Measurements from ENCODE around the gene FHOD3. TPM values are rescaled to one million over a fixed set of nuclear protein-coding genes. Genes with fewer than 3 reads are reported as not detected.

The FHOD3 gene
- total RNA-seq, 1 experiment from 2014 or later, result 22.7 TPM

GRCh38 chr18:36455931-36456330, 158.4 kb downstream of the FHOD3 start:
- intact Hi-C loops (cut with micrococcal nuclease; ENCODE audit: unreplicated experiment), result no loop called here
- POLR2A ChIA-PET, result interaction anchor here (0.5 to 0.6 kb wide), 2 partner anchors 19 to 38 kb away, joined by 3 read pairs; no protein-coding TSS in a partner anchor
- BruUV-seq (replicated peaks), result no TSS peak

GRCh38 chr18:36456622-36457021, 159.1 kb downstream of the FHOD3 start:
- Histone ChIP-seq H3K4me1 (ENCODE audit: control insufficient read depth, insufficient read depth, low read length) (peaks cover 13% of the 10 kb centered on the region), H3K36me3 (ENCODE audit: control insufficient read depth, insufficient read depth, low read length) (no peaks in the 10 kb centered on the region), H3K27me3 (ENCODE audit: control insufficient read depth, insufficient read depth, low read length) (no peaks in the 10 kb centered on the region), H3K4me3 (ENCODE audit: low read depth in 2 of 2, low read length in 2 of 2) (no peak overlapping the region), H3K9me3 (ENCODE audit: control insufficient read depth, insufficient read depth, low read depth, low read length) (no peaks in the 10 kb centered on the region), H3K27ac (ENCODE audit: low read length) (no peak overlapping the region)
- ATAC-seq (no peak), DNase-seq (ENCODE audit: low read depth, low spot score) (no peak)
- TF ChIP-seq CTCF (IDR thresholded peaks at IDR 0.05), result no peak
- no peak for TF ChIP-seq TCF7L2 (IDR thresholded peaks at IDR 0.05; ENCODE audit: low read depth, low read length)
- no peak for TF ChIP-seq POLR2AphosphoS5 (IDR thresholded peaks at IDR 0.05; ENCODE audit: low read depth, low read length)
- TF ChIP-seq REST (IDR thresholded peaks at IDR 0.05; ENCODE audit: insufficient read depth in 1 of 2, low read depth in 2 of 2, low read length in 1 of 2), result no peak
- no peak for TF ChIP-seq SIN3A (IDR thresholded peaks at IDR 0.05; ENCODE audit: borderline replicate concordance, insufficient read depth, low read depth, low read length)
- no TSS peak for BruUV-seq (replicated peaks)
- in situ Hi-C loops (cut with HindIII; ENCODE audit: low pct_unique_long_range_greater_than_20kb, low sequenced_read_pairs), result no loop called here
- intact Hi-C loops (cut with micrococcal nuclease; ENCODE audit: unreplicated experiment), result no loop called here
- POLR2A ChIA-PET, result no interaction called here
- CTCF ChIA-PET, result no interaction called here

More at GRCh38 chr18:36455931-36456330, 158.4 kb downstream of the FHOD3 start:
- TF ChIP-seq POLR2AphosphoS5 (IDR thresholded peaks at IDR 0.05; ENCODE audit: low read depth, low read length) (no peak), CTCF (IDR thresholded peaks at IDR 0.05) (0 out of 2 replicates have a peak, but pooled peaks have one; percentile 8)
- no peak for ATAC-seq
- Histone ChIP-seq H3K27me3 (ENCODE audit: control insufficient read depth, insufficient read depth, low read length) (no peaks in the 10 kb centered on the region), H3K9me3 (ENCODE audit: control insufficient read depth, insufficient read depth, low read depth, low read length) (no peaks in the 10 kb centered on the region), H3K27ac (ENCODE audit: low read length) (no peak overlapping the region), H3K4me1 (ENCODE audit: control insufficient read depth, insufficient read depth, low read length) (peaks cover 13% of the 10 kb centered on the region), H3K36me3 (ENCODE audit: control insufficient read depth, insufficient read depth, low read length) (no peaks in the 10 kb centered on the region), H3K4me3 (ENCODE audit: low read depth in 2 of 2, low read length in 2 of 2) (no peak overlapping the region)
- no peak for DNase-seq (ENCODE audit: low read depth, low spot score)
- in situ Hi-C loops (cut with HindIII; ENCODE audit: low pct_unique_long_range_greater_than_20kb, low sequenced_read_pairs), result no loop called here
- CTCF ChIA-PET, result no interaction called here

Measured in Panc1 (cell line).